GM21526 (cell line): ENCODE data around the gene CHDH.
A peak's percentile ranks its signal among the peaks of the same experiment; 100 is the strongest.

Experiments used
- ATAC-seq: cut with Tn5 transposase; IDR thresholded peaks from one replicate; pipeline ENCODE4 v1.9.1; 2021; ENCODE audit warnings: moderate library complexity; ENCODE audit not compliant: unreplicated experiment, low FRiP score

Gene CHDH

GRCh38 chr3:53846134-53846850 lies at the start of gene CHDH, which contains the start of gene IL17RB:
Gene CHDH, minus strand, starts transcription at chr3:53846419. Its CDS starts 22,411 bp downstream, at chr3:53824008.
Gene IL17RB, plus strand, starts transcription at chr3:53846568. Its CDS starts 21 bp downstream, at chr3:53846589.
- ATAC-seq, result peak; percentile 68

- ATAC-seq, result no peak
Measured at GRCh38 chr3:53892286-53892637, 46.0 kb upstream of the CHDH start.

- ATAC-seq, result peak; percentile 96
Measured at GRCh38 chr3:53891497-53892285, 45.5 kb upstream of the CHDH start, which contains the start of gene SELENOK. Gene SELENOK, minus strand, starts transcription at chr3:53891859.

GRCh38 chr3:53890726-53891475 lies 44.7 kb upstream of the CHDH start:
- ATAC-seq, result peak; percentile 22

GRCh38 chr3:53888232-53888631 lies 42.0 kb upstream of the CHDH start:
- ATAC-seq, result no peak

GRCh38 chr3:53887446-53887845 lies 41.2 kb upstream of the CHDH start:
- ATAC-seq, result no peak

GRCh38 chr3:53885239-53885638 lies 39.0 kb upstream of the CHDH start:
- no peak for ATAC-seq

- ATAC-seq, result no peak
Measured at GRCh38 chr3:53884623-53885022, 38.4 kb upstream of the CHDH start.

- ATAC-seq, result no peak
Measured at GRCh38 chr3:53883008-53883407, 36.8 kb upstream of the CHDH start.

GRCh38 chr3:53881691-53882593 lies 35.7 kb upstream of the CHDH start, which contains the start of gene ACTR8:
Gene ACTR8, minus strand, starts transcription at chr3:53882152. Its CDS starts 51 bp downstream, at chr3:53882101.
- ATAC-seq, result peak; percentile 78

- no peak for ATAC-seq
Measured at GRCh38 chr3:53880396-53881345, 34.5 kb upstream of the CHDH start.

GRCh38 chr3:53865732-53866499 lies 19.7 kb upstream of the CHDH start:
- no peak for ATAC-seq

GRCh38 chr3:53863145-53863544 lies 16.9 kb upstream of the CHDH start:
- no peak for ATAC-seq

- no peak for ATAC-seq
Measured at GRCh38 chr3:53862241-53862640, 16.0 kb upstream of the CHDH start.

- no peak for ATAC-seq
Measured at GRCh38 chr3:53860196-53860595, 14.0 kb upstream of the CHDH start.

- no peak for ATAC-seq
Measured at GRCh38 chr3:53859178-53859577, 13.0 kb upstream of the CHDH start.

- ATAC-seq, result no peak
Measured at GRCh38 chr3:53858096-53858741, 12.0 kb upstream of the CHDH start.

- no peak for ATAC-seq
Measured at GRCh38 chr3:53856964-53857363, 10.7 kb upstream of the CHDH start.
